ENCODE results near the gene PCSK7. TPM values are rescaled to one million over a fixed set of nuclear protein-coding genes. Genes with fewer than 3 reads are reported as not detected.
"Not testable (repeated sequence)": the region's sequence is repeated elsewhere in the genome, so short reads cannot be mapped to it uniquely, and the experiment has no call there.

PCSK7 gene
- total RNA-seq, 2 donors from 2014 or later: 25.9 to 86.0 TPM

DNA sequence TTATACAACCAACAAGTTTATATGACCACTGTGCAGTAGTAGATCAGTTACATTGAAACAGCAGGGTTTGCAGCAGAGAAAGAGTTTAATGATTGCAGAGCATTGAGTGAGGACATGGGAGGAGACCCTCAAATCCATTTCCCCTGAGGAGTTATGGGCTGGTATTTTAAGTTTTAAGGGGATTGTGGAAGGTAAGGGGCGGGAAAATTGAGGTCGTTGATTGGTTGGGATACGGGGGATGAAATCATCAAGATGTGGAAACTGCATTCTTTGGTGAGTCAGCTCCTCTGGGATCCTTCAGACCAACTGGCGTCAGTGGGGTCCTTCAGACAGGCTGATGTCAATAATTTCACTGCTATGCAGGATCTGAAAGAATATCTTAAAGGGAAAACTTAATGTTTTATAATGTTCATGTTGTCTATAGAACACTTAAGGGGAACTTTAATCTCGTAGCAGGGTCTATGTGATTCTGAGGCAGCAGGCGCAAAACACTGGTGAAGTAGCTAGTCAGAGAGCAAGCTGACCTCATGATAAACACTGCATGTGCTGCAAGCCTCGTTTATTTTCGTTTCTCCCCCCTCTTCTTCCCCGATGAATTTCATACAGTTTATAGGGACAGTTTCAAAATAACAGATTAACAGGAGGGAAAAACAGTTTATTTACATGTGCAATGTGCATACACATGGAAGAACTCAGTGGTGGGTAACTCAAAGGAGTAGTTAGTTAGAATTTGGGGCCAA is 41.8 kb upstream of the PCSK7 start:
- intact Hi-C loops (cut with DNase I): no loop called here
- ATAC-seq: no peak
- 89 to 91% methylated on average over 9 of the region's 9 CpGs for WGBS, 2 donors
- no peak for DNase-seq
- no peaks in the 10 kb centered on the region for H3K27me3 ChIP-seq
- TF ChIP-seq, protein P1, sequence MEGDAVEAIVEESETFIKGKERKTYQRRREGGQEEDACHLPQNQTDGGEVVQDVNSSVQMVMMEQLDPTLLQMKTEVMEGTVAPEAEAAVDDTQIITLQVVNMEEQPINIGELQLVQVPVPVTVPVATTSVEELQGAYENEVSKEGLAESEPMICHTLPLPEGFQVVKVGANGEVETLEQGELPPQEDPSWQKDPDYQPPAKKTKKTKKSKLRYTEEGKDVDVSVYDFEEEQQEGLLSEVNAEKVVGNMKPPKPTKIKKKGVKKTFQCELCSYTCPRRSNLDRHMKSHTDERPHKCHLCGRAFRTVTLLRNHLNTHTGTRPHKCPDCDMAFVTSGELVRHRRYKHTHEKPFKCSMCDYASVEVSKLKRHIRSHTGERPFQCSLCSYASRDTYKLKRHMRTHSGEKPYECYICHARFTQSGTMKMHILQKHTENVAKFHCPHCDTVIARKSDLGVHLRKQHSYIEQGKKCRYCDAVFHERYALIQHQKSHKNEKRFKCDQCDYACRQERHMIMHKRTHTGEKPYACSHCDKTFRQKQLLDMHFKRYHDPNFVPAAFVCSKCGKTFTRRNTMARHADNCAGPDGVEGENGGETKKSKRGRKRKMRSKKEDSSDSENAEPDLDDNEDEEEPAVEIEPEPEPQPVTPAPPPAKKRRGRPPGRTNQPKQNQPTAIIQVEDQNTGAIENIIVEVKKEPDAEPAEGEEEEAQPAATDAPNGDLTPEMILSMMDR (IDR thresholded peaks at IDR 0.05): no peak
- TF ChIP-seq POLR2A (IDR thresholded peaks at IDR 0.05): no peak
- no peak overlapping the region for H3K27ac ChIP-seq
- no peak overlapping the region for H3K4me3 ChIP-seq
- H3K4me1 ChIP-seq: no peaks in the 10 kb centered on the region
- no peaks in the 10 kb centered on the region for H3K9me3 ChIP-seq
- H3K36me3 ChIP-seq (replicated peaks in 1 of 2; ENCODE audit: insufficient read depth in 1 of 2, low read depth in 2 of 2): no peaks in the 10 kb centered on the region

- H3K9me3 ChIP-seq; DNase-seq; H3K27ac ChIP-seq; H3K27me3 ChIP-seq; ATAC-seq; H3K4me1 ChIP-seq; intact Hi-C loops (cut with DNase I); H3K36me3 ChIP-seq (replicated peaks in 1 of 2; ENCODE audit: insufficient read depth in 1 of 2, low read depth in 2 of 2); H3K4me3 ChIP-seq: not testable (repeated sequence)
- 93% methylated on average over 5 of the region's 5 CpGs for WGBS, 2 donors
Measured at GRCh38 chr11:117272175-117272574, 40.3 kb upstream of the PCSK7 start.

DNA sequence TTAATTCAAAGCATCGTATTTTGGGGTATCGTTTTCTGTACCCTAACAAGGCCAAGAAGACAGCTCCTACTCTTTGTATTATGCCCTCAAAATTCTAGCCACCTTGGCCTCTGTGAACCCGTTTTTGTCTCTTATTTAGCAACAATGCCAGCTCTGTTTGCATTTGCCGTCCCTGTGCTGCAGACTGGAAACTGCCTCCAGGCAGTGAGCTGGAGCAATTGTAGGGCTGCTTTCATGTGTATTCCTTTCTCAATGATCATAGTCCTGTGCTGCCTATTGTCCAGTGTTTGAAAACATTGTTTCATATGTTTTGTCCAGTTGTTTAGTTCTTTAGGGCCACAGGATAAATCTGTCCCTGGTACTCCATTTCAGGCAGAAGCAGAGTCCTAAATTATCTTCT is 39.3 kb upstream of the PCSK7 start:
- no peaks in the 10 kb centered on the region for H3K27me3 ChIP-seq
- no peaks in the 10 kb centered on the region for H3K4me1 ChIP-seq
- ATAC-seq (no peak), DNase-seq (no peak)
- H3K9me3 ChIP-seq: no peaks in the 10 kb centered on the region
- TF ChIP-seq POLR2A (IDR thresholded peaks at IDR 0.05): no peak
- TF ChIP-seq, protein P1 (IDR thresholded peaks at IDR 0.05): no peak
- H3K4me3 ChIP-seq: no peak overlapping the region
- H3K36me3 ChIP-seq (replicated peaks in 1 of 2; ENCODE audit: insufficient read depth in 1 of 2, low read depth in 2 of 2): no peaks in the 10 kb centered on the region
- 88 to 95% methylated on average over 4 of the region's 4 CpGs for WGBS, 2 donors
- intact Hi-C loops (cut with DNase I): no loop called here
- no peak overlapping the region for H3K27ac ChIP-seq

DNA sequence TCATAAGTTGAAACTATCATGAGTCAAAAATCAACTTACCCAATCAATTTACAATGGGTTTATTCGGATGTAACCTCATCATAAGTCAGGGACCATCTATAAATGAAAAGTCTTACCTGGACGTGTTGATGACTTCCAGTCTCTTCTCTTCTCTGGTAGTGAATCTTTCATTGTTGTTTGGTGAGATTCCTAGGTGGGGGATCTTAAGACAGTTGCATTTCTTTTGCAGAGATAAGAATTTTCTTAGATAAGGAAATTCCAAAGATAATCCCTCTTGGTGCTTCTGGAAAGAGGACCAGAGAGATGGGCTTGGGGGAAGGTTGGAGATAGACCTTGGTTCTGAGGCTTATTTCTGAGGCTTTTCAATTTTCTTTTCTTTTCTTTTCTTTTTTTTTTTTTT is 38.0 kb upstream of the PCSK7 start:
- TF ChIP-seq POLR2A (IDR thresholded peaks at IDR 0.05): no peak
- TF ChIP-seq, protein P1 (IDR thresholded peaks at IDR 0.05): no peak
- Histone ChIP-seq H3K36me3 (replicated peaks in 1 of 2; ENCODE audit: insufficient read depth in 1 of 2, low read depth in 2 of 2) (no peaks in the 10 kb centered on the region), H3K4me3 (no peak overlapping the region), H3K9me3 (no peaks in the 10 kb centered on the region), H3K27me3 (no peaks in the 10 kb centered on the region), H3K4me1 (no peaks in the 10 kb centered on the region), H3K27ac (no peak overlapping the region)
- WGBS, 2 donors: 85 to 86% methylated on average over 2 of the region's 2 CpGs
- intact Hi-C loops (cut with DNase I): no loop called here
- ATAC-seq (no peak), DNase-seq (no peak)

DNA sequence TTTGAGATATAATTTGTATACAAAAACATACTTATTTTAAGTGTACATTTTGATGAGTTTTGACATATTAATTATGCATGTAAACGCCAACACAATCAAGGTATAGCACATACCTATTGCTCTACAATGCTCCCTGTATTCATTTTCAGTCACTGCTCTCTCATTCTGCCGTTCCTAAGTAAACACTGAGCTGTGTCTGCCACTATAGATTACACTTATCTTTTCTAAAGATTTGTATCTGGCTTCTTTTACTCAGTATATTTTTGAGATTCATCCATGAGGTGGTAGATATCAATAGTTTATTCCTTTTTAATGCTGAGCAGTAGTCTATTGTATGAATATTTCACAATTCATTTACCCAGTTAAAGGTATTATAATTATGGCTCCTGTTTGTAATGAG is 33.9 kb upstream of the PCSK7 start:
- H3K9me3 ChIP-seq: no peaks in the 10 kb centered on the region
- DNase-seq: no peak
- H3K4me3 ChIP-seq: no peak overlapping the region
- intact Hi-C loops (cut with DNase I): no loop called here
- whole genome bisulfite sequencing, 2 donors: 61 to 68% methylated on average over 2 of the region's 2 CpGs
- no peak for TF ChIP-seq POLR2A (IDR thresholded peaks at IDR 0.05)
- TF ChIP-seq, protein P1 (IDR thresholded peaks at IDR 0.05): no peak
- no peaks in the 10 kb centered on the region for H3K27me3 ChIP-seq
- H3K27ac ChIP-seq: no peak overlapping the region
- ATAC-seq: no peak
- H3K4me1 ChIP-seq: no peaks in the 10 kb centered on the region
- H3K36me3 ChIP-seq (replicated peaks in 1 of 2; ENCODE audit: insufficient read depth in 1 of 2, low read depth in 2 of 2): no peaks in the 10 kb centered on the region

DNA sequence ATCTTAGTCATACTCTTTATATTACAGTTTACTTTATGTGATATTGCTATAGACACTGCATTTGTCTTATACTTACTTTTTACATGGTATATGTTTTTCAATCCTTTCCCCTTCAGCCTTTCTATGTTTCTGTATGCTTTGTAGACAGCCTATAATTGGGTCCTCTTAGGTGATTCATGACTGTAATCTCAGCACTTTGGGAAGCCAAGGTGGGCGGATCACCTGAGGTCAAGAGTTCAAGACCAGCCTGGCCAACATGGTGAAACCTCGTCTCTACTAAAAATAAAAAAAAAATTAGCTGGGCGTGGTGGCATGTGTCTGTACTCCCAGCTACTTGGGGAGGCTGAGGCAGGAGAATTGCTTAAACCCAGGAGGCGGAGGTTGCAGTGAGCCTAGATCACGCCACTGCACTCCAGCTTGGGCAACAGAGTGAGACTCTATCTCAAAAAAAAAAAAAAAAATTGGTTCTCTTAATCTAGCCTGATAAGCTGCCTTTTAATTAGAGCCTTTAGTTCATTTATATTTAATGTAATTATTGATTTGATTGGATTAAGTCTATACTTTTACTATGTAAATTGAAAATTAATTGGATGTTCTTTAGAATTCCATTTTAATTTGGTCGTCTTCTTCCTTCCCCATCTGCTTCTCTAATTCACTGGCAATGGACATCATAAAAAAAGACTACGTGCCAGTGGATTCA is 32.9 kb upstream of the PCSK7 start:
- ATAC-seq; H3K27ac ChIP-seq; H3K4me1 ChIP-seq; intact Hi-C loops (cut with DNase I); H3K4me3 ChIP-seq; DNase-seq; H3K9me3 ChIP-seq; H3K27me3 ChIP-seq; H3K36me3 ChIP-seq (replicated peaks in 1 of 2; ENCODE audit: insufficient read depth in 1 of 2, low read depth in 2 of 2): not testable (repeated sequence)
- WGBS, 2 donors: 93 to 97% methylated on average over 7 of the region's 7 CpGs

Data from body of pancreas (tissue), 4 donors.